Fibroblast of skin of scalp (primary cell): ENCODE measurements around the gene SEPHS1.
"Not testable (repeated sequence)": the region's sequence is repeated elsewhere in the genome, so short reads cannot be mapped to it uniquely, and the experiment has no call there.

Experiments
- DNase-seq: peaks from one replicate; pipeline ENCODE4 v3.0.0-alpha.2; 2013

SEPHS1 gene

GRCh38 chr10:13276749-13277365 is 71.2 kb downstream of the SEPHS1 start:
- no peak for DNase-seq

- not testable (repeated sequence) for DNase-seq
Measured at GRCh38 chr10:13276146-13276545, 71.9 kb downstream of the SEPHS1 start.

DNA sequence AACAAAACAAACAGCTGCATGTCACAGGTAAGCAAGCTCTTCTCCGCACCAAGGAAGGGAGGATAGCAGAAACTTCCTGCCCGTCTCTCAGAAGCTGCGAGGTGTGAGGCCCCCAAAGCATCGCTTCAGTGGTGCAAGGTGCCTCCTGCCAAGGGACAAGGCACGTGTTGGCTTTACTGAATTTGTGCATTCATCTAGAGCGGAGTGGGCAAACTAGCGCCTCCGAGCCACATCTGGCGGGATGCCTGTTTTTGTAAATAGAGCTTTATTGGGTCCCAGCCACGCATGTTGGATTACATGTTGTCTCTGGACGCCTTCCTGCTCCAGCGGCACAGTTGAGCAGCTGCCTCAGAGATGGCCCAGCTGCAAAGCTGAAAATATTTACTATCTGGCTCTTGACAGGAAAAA is 75.9 kb downstream of the SEPHS1 start:
- peak; percentile 22 for DNase-seq

- peak; percentile 11 for DNase-seq
Measured at GRCh38 chr10:13271552-13272163, 76.4 kb downstream of the SEPHS1 start.

DNA sequence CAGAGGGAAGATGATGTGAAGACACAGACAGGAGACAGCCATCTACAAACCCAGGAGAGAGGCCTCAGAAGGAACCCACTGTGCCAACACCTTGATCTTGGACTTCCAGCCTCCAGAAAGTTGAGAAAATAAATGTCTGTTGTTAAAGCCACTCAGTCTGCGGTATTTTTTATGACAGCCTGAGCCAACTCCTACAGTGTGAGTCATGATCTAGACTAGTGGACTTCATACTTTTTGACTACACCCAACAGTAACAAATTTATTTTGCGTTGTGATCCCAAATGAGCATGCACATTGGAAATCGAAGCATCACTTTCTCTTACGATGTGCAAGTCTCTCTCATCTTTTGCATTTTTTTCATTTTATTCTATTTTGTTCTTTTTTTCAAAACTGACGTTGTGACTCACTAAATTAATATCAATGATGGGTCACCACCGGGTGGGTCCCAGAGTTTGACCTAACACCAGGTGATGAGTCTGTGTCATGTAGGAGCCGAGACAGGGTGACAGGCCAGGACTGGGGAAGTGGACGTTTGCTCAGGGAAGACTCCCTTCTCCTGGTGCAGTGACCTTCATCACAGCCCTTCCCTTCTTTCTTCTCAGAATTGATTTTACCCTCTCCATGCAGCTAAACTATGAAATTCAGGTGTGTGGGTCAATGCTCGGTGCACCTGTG is 77.1 kb downstream of the SEPHS1 start:
- DNase-seq: peak; percentile 2

GRCh38 chr10:13268841-13269240 is 79.3 kb downstream of the SEPHS1 start:
- DNase-seq: no peak

GRCh38 chr10:13268310-13268709 is 79.8 kb downstream of the SEPHS1 start:
- DNase-seq: no peak
